ENCODE measurements around the gene RECQL.
A peak's percentile ranks its signal among the peaks of the same experiment; 100 is the strongest.
"Not testable (repeated sequence)": the region's sequence is repeated elsewhere in the genome, so short reads cannot be mapped to it uniquely, and the experiment has no call there.

Gene RECQL

GRCh38 chr12:21456291-21456780, 45.1 kb downstream of the RECQL start:
- H3K4me3 ChIP-seq (ENCODE audit: low read length) = no peak overlapping the region
- no peaks in the 10 kb centered on the region for H3K27me3 ChIP-seq (ENCODE audit: insufficient read depth, low read length)
- H3K9me3 ChIP-seq (ENCODE audit: insufficient read depth, low read depth, low read length) = no peaks in the 10 kb centered on the region
- 0 out of 2 replicates have a peak, but pooled peaks cover 2% of the 10 kb centered on the region for H3K36me3 ChIP-seq (ENCODE audit: insufficient read depth, low read depth, low read length)
- H3K9ac ChIP-seq (ENCODE audit: low read depth, low read length) = no peak overlapping the region
- no peaks in the 10 kb centered on the region for H3K4me1 ChIP-seq (ENCODE audit: insufficient read depth, low read length)
- no peak overlapping the region for H3K27ac ChIP-seq (ENCODE audit: low read length)

DNA sequence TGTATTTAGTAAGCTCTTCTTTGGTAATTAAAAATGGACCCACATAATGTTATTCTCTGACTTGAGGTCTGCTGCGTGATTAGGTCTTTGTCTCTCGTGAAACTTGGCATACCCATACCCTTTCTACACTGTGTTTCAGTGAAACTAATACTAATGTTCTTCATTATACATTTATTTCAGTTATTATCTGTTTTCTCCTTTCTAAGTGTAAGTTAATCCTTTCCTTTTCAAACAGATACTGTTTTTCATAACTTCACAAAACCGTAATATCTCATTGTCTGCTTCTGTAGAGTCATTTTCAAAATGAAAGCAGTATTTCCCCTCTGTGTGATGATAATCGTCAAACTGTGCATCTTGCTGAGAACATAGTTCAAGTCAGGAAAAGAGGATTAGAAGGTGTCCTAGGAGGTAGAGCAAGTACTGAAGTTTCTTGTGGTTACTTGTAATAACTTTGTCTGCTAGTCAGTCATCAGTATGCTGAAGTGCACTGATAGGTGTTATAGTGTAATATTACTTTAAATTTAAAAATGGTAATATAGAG, 48.1 kb downstream of the RECQL start:
- Histone ChIP-seq H3K27me3 (ENCODE audit: insufficient read depth, low read length) (no peaks in the 10 kb centered on the region), H3K4me1 (ENCODE audit: insufficient read depth, low read length) (no peaks in the 10 kb centered on the region; the same call in 1 of the 2 replicates), H3K9me3 (ENCODE audit: insufficient read depth, low read depth, low read length) (no peaks in the 10 kb centered on the region), H3K27ac (ENCODE audit: low read length) (no peak overlapping the region), H3K4me3 (ENCODE audit: low read length) (no peak overlapping the region), H3K9ac (ENCODE audit: low read depth, low read length) (no peak overlapping the region), H3K36me3 (ENCODE audit: insufficient read depth, low read depth, low read length) (no peaks in the 10 kb centered on the region)

DNA sequence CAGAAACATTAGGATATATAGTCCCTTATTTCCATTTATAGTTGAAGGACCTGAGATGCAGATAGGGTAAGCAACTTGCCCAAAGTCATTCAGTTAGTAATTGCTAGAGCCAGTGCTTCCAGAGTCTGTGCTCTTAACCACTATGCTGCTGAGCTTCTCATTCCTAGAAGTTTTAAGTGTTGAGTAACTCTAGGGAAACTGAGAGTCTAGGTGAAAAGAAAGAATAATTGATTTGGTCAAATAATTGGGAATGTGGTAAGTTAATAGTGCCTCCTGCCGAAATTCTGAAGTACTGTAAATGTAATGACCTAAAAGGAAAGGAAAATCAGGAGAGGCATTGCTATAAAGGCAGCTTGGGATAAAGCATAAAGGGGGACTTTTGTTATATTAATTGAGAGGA, 49.9 kb downstream of the RECQL start:
- H3K9me3 ChIP-seq (ENCODE audit: insufficient read depth, low read depth, low read length) = no peaks in the 10 kb centered on the region
- H3K36me3 ChIP-seq (ENCODE audit: insufficient read depth, low read depth, low read length) = no peaks in the 10 kb centered on the region
- no peaks in the 10 kb centered on the region for H3K27me3 ChIP-seq (ENCODE audit: insufficient read depth, low read length)
- no peak overlapping the region for H3K27ac ChIP-seq (ENCODE audit: low read length)
- no peaks in the 10 kb centered on the region; the same call in 1 of the 2 replicates for H3K4me1 ChIP-seq (ENCODE audit: insufficient read depth, low read length)
- H3K4me3 ChIP-seq (ENCODE audit: low read length) = no peak overlapping the region
- H3K9ac ChIP-seq (ENCODE audit: low read depth, low read length) = no peak overlapping the region

GRCh38 chr12:21444193-21445146, 57.0 kb downstream of the RECQL start:
- Histone ChIP-seq H3K4me3 (ENCODE audit: low read length) (no peak overlapping the region), H3K9ac (ENCODE audit: low read depth, low read length) (no peak overlapping the region), H3K27ac (ENCODE audit: low read length) (no peak overlapping the region), H3K27me3 (ENCODE audit: insufficient read depth, low read length) (no peaks in the 10 kb centered on the region), H3K36me3 (ENCODE audit: insufficient read depth, low read depth, low read length) (peaks cover 6% of the 10 kb centered on the region; the same call in 1 of the 2 replicates), H3K4me1 (ENCODE audit: insufficient read depth, low read length) (no peaks in the 10 kb centered on the region), H3K9me3 (ENCODE audit: insufficient read depth, low read depth, low read length) (no peaks in the 10 kb centered on the region)

DNA sequence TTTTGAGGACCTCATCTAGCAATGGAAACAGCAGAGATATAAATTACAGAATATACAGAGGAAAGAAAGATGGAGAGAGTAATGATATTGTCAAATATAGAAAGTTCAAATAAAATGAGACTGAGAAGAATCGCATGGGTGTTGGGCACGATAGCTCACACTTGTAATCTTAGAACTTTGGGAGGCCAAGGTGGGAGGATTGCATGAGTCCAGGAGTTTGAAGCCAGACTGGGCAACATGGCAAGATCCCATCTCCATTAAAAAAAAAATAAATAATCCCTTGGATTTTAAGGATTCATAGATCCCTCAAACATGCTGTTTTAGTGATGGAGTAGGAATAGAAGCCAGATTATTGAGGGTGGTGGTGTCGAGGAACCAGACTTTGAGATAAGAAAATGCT, 62.1 kb downstream of the RECQL start:
- Histone ChIP-seq H3K27ac (ENCODE audit: low read length) (no peak overlapping the region), H3K27me3 (ENCODE audit: insufficient read depth, low read length) (peaks cover 7% of the 10 kb centered on the region; the same call in 1 of the 2 replicates), H3K9me3 (ENCODE audit: insufficient read depth, low read depth, low read length) (no peaks in the 10 kb centered on the region), H3K4me3 (ENCODE audit: low read length) (no peak overlapping the region), H3K4me1 (ENCODE audit: insufficient read depth, low read length) (peaks cover 11% of the 10 kb centered on the region; the same call in 1 of the 2 replicates), H3K9ac (ENCODE audit: low read depth, low read length) (no peak overlapping the region), H3K36me3 (ENCODE audit: insufficient read depth, low read depth, low read length) (no peaks in the 10 kb centered on the region)

DNA sequence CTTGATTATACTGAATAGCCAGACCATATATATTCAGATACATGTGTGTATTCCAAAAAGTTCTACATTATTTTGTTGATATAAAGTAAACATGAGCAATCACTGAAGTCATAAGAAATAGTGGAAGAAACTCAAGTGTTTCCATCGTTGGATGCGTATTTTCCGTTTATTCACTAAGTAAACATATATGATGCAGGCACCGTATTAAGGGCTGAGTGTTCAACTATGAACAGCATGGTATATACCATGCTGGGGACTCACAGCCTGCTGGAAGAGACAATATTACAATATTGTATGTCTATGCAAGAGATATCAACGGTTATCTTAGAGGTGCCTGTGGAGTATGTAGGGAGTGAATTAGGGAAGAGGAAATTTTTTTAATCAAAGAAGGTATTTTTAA, 62.8 kb downstream of the RECQL start:
- Histone ChIP-seq H3K9me3 (ENCODE audit: insufficient read depth, low read depth, low read length) (no peaks in the 10 kb centered on the region), H3K27ac (ENCODE audit: low read length) (no peak overlapping the region), H3K4me3 (ENCODE audit: low read length) (peak overlapping the region; percentile 97), H3K9ac (ENCODE audit: low read depth, low read length) (peak overlapping the region; percentile 97; the same call in 1 of the 2 replicates), H3K4me1 (ENCODE audit: insufficient read depth, low read length) (peaks cover 11% of the 10 kb centered on the region; the same call in 1 of the 2 replicates), H3K27me3 (ENCODE audit: insufficient read depth, low read length) (peaks cover 7% of the 10 kb centered on the region; the same call in 1 of the 2 replicates), H3K36me3 (ENCODE audit: insufficient read depth, low read depth, low read length) (no peaks in the 10 kb centered on the region)

DNA sequence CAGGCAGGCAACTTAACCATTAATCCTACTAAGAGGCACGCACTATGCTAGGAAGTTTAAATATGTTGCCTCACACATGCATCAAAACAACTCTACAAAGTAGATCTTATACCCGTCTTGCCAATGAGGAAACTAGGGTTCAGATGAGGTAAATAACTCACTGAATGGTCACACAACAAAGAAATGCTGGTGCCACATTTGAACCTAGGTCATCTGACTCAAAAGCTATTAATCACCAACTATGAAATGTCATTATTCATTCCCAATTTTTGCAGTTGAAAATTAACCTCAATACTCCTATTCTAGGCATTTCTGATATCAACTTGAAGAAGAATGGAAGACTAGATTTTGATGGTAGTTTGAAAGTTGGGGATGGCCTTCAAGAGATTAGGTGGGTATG, 66.7 kb downstream of the RECQL start:
- Histone ChIP-seq H3K27me3 (ENCODE audit: insufficient read depth, low read length) (peaks cover 7% of the 10 kb centered on the region; the same call in 1 of the 2 replicates), H3K4me1 (ENCODE audit: insufficient read depth, low read length) (peaks cover 11% of the 10 kb centered on the region; the same call in 1 of the 2 replicates), H3K9ac (ENCODE audit: low read depth, low read length) (no peak overlapping the region)

GRCh38 chr12:21433525-21433924, 67.9 kb downstream of the RECQL start:
- no peaks in the 10 kb centered on the region for H3K9me3 ChIP-seq (ENCODE audit: insufficient read depth, low read depth, low read length)
- no peaks in the 10 kb centered on the region for H3K36me3 ChIP-seq (ENCODE audit: insufficient read depth, low read depth, low read length)
- no peak overlapping the region for H3K27ac ChIP-seq (ENCODE audit: low read length)
- H3K27me3 ChIP-seq (ENCODE audit: insufficient read depth, low read length) = peaks cover 7% of the 10 kb centered on the region; the same call in 1 of the 2 replicates
- no peak overlapping the region for H3K4me3 ChIP-seq (ENCODE audit: low read length)
- H3K4me1 ChIP-seq (ENCODE audit: insufficient read depth, low read length) = peaks cover 6% of the 10 kb centered on the region; the same call in 1 of the 2 replicates
- H3K9ac ChIP-seq (ENCODE audit: low read depth, low read length) = no peak overlapping the region

More for the DNA sequence above, 66.7 kb downstream of the RECQL start:
- Histone ChIP-seq H3K9me3 (ENCODE audit: insufficient read depth, low read depth, low read length) (no peaks in the 10 kb centered on the region), H3K27ac (ENCODE audit: low read length) (no peak overlapping the region), H3K4me3 (ENCODE audit: low read length) (no peak overlapping the region), H3K36me3 (ENCODE audit: insufficient read depth, low read depth, low read length) (no peaks in the 10 kb centered on the region)

DNA sequence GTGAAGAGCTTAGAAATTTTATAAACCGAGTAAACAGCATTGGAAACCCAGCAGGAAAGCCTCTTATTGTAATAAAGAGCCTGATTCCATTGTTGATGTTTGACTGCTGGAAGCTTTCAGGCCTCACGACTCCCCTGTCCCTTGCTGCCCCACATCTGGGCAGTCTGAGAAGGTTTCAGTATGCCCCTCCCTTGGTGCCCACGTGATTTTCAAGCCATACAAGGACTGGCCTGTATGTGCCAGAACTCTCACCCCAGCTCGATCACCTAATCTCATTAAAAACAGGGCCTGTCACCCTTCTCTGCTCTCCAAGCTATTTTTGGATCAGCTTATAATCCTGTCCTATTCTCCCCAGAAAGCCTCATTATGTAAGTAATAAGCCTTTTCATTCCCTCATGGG, 71.4 kb downstream of the RECQL start:
- H3K4me1 ChIP-seq (ENCODE audit: insufficient read depth, low read length) = no peaks in the 10 kb centered on the region
- no peaks in the 10 kb centered on the region for H3K36me3 ChIP-seq (ENCODE audit: insufficient read depth, low read depth, low read length)
- no peaks in the 10 kb centered on the region for H3K9me3 ChIP-seq (ENCODE audit: insufficient read depth, low read depth, low read length)
- 0 out of 2 replicates have a peak, but pooled peaks cover under 1% of the 10 kb centered on the region for H3K27me3 ChIP-seq (ENCODE audit: insufficient read depth, low read length)
- no peak overlapping the region for H3K9ac ChIP-seq (ENCODE audit: low read depth, low read length)
- no peak overlapping the region for H3K4me3 ChIP-seq (ENCODE audit: low read length)
- no peak overlapping the region for H3K27ac ChIP-seq (ENCODE audit: low read length)

- Histone ChIP-seq H3K9ac (ENCODE audit: low read depth, low read length) (no peak overlapping the region), H3K36me3 (ENCODE audit: insufficient read depth, low read depth, low read length) (no peaks in the 10 kb centered on the region), H3K9me3 (ENCODE audit: insufficient read depth, low read depth, low read length) (no peaks in the 10 kb centered on the region), H3K4me3 (ENCODE audit: low read length) (no peak overlapping the region), H3K27me3 (ENCODE audit: insufficient read depth, low read length) (no peaks in the 10 kb centered on the region), H3K27ac (ENCODE audit: low read length) (no peak overlapping the region), H3K4me1 (ENCODE audit: insufficient read depth, low read length) (no peaks in the 10 kb centered on the region)
Observed at GRCh38 chr12:21428241-21428640, 73.2 kb downstream of the RECQL start.

DNA sequence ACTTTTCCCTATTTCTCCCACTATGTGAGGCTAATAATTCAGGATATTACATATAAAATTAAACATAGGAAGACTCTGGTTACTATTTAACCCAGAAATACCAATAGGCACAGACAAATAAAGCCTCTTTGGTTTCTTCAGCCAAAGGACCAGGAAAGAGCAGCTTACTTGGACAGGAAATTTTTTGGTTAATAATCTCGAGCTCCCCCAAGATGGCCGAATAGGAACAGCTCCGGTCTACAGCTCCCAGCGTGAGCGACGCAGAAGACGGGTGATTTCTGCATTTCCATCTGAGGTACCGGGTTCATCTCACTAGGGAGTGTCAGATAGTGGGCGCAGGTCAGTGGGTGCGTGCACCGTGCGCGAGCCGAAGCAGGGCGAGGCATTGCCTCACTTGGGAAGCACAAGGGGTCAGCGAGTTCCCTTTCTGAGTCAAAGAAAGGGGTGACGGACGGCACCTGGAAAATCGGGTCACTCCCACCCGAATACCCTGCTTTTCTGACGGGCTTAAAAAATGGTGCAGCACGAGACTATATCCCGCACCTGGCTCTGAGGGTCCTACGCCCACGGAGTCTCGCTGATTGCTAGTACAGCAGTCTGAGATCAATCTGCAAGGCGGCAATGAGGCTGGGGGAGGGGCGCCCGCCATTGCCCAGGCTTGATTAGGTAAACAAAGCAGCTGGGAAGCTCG, 82.3 kb downstream of the RECQL start:
- H3K9me3 ChIP-seq (ENCODE audit: insufficient read depth, low read depth, low read length); H3K36me3 ChIP-seq (ENCODE audit: insufficient read depth, low read depth, low read length); H3K4me1 ChIP-seq (ENCODE audit: insufficient read depth, low read length); H3K4me3 ChIP-seq (ENCODE audit: low read length); H3K27ac ChIP-seq (ENCODE audit: low read length); H3K27me3 ChIP-seq (ENCODE audit: insufficient read depth, low read length); H3K9ac ChIP-seq (ENCODE audit: low read depth, low read length): not testable (repeated sequence)
